Islet of Langerhans (tissue), 1 donor: ENCODE results near the gene HOXA7.

Experiments
- FAIRE-seq: peaks from one replicate; lab custom pipeline; 2011; peaks lifted over from hg19 to GRCh38; lab: Jason Lieb, UNC

Gene HOXA7

GRCh38 chr7:27182285-27182841, 25.9 kb upstream of the HOXA7 start:
- no peak for FAIRE-seq

DNA sequence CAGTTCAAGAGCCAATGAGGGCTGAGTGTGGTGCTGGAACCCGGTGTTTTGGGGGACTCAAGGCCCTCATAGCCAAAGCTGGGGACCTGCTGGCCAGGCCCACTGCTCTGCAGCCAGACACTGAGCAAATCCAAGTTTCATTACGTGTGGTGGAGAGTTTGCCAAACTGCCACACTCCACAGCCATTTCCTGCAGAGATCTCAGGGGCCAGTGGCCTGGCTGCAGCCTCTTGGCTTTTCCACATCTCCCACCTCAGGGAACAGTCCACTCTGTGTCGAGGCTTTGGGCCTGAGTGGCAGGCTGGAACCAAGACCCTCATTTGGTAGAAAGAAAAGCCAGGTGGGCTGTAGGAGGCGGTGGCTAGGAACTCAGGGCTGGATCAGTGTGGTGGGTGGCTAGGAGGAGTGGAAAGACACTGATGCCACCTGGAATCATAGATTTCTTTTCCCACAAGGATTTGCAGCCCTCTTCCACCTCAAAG, 25.4 kb upstream of the HOXA7 start:
- no peak for FAIRE-seq

DNA sequence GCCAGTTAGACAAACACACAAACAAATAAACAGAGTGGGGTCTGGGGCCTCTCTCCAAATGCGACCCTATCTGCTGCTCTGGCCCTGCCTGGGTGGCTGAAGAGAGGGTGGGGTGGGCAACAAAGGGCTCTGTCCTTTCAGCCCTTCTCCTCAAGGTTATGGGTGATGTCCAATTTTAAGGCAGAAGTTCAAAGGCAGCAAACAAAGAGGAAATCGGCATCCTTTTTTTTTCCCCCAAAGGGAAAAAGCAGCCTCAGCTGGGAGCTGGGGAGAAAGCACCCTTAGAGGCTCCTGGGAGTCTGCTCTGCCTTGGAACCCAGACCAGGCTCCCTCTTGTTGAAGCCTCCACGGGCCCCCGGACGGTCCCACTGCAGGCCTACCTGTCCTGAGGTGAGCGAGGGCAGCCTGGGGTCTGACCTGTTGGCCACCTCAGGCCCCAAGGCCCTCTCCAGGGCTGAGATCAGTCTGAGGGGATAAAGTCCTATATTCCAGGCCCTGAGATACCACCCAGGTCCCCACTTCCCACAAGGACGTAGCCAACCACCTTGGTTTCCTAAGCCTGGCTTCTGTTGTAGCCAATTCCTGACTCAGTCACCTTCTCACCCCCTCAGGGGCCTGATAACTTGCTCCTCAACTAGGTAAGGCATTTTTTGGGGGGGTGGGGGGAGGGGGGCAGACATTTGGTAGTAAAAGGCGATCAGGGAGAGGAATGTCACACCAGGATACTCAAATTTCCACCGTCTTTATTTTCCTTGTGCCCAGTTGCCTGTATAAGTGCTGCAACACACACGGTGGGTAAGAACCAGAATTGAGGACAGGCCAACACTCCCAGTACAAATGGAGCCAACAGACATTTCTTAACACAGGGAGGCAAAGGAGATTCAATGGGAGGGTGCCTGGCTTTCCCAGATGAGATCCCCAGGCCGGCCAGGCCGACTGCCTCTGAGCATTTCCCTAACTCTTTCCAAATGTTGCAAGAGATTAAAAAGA, 24.3 kb upstream of the HOXA7 start:
- FAIRE-seq: no peak

DNA sequence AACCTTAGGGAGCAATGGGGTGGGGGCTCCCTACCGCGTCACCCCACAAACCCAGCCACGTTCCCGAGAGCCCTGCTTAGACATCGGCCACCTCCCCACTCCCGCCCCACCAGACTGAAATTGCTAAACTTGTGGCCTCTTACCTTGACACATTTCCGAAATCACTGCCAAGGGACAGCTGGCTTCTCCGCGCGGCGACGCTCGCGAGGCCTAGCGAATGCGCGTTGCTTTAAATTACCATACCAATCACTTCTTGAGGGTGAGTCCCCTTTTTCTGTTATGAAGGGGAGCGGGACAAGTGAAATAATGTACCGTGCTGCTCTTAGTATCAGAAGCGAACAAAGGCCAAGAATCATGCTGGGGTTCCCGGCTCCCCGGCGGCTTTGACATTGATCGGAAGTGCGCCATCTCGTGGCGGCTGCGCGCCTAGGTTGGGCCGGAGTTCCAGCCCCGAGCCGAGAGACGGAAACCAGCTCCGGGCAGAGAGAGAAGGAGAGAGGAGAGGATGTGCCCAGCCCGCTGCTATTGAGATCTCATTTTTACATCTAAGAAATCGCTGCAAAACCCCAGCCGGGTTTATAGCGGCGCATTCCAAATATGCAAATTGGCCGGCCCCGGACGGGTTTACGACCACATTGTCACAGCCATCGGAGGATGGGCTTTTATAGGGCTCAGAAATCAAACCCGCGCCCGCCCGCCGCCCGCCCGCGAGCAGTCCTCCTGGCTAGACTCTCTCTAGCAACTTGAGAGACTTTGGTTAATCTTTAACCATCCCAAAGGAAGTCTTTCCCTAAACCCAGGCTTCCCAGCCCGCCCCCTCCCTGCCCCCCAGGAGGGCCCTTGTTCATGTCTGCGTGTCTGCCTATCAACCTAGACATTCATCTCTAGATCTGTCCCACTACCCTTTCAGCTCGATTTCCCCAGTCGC, 23.3 kb upstream of the HOXA7 start:
- FAIRE-seq: no peak

- no peak for FAIRE-seq
Measured at GRCh38 chr7:27179030-27179429, 22.6 kb upstream of the HOXA7 start.

DNA sequence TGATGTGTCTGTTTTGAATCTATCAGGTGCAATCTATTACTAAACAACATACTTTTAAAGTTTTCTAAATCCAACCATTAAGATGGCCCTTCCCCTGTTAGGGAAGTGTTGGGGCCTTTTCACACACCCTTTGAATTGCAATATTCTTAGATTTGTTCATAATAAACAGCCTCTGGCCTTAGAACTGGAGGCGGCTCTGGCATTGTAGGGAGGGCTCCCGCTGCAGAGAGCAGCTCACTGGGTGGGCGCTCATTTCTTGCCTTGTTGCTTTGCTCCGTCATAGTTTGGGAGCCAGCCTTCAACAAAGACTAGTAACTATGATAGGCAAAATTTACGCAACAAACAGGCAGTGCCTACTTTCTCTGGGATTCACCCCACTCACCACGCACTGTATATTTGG, 21.9 kb upstream of the HOXA7 start:
- FAIRE-seq: no peak

DNA sequence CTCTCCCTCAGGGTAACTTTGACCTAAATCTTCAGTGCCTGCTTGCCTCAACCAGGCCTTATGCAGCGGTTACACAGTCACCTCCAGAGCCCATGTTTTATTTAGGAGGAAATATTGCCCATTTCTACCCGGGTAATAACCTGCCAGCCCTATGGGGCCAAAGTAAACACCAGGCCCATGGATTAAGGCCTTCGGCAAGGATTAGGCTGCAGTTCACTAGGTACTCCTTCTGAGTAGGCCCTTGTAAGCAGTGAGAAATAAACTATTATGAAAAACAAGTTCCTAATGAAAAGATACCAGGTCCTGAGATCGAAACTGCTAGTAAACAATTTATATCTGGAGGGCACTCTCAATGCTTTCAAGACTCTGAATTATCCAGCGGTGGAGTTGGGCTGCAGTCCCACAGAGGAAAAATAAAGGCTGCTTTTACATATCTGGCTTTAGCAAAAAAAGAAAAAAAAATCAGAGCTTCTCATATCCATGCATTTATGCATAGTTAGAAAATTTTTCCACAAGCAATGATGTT, 21.4 kb upstream of the HOXA7 start:
- no peak for FAIRE-seq

GRCh38 chr7:27176962-27177794, 20.7 kb upstream of the HOXA7 start:
- FAIRE-seq: no peak

GRCh38 chr7:27176524-27176845, 20.0 kb upstream of the HOXA7 start:
- no peak for FAIRE-seq

GRCh38 chr7:27175626-27176523, 19.4 kb upstream of the HOXA7 start:
- FAIRE-seq: no peak

DNA sequence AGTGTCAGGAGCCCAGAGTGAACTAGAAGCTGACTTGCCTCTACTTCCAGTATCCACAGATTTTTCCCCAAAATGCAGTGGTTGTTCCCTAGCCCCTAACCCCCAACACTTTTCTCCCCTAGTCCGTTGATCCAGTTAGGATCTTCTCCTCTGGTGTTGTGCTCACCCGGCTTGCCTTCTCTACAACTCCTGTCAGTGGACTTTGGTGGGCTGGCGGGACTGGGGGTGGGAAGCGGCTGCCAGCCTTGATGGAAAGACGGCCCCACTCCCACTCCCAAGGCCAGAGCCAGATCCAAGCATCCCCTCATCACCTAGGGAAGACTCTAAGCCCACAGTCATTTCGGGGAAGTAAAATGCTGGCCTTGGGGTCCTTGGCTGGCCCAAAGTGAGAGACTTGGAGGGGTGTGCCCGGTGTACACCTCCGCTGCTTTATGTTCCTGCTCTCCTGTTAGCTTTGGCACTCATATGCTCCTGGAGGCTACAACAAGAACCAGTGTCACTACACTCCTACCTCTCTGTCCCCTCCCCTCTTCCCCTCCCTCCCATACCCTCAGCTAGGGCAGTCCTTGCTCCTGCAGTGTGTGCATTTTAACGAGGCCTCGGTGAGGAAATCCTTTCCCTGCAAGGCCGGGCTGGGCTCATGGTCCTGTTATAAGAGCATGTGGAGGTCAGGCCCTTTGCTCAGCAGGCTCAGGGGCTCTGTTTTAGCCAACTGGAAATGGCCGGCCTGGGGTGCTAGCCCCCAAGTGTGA, 18.6 kb upstream of the HOXA7 start:
- no peak for FAIRE-seq

- FAIRE-seq: no peak
Measured at GRCh38 chr7:27173956-27174873, 17.7 kb upstream of the HOXA7 start, which contains the start of gene HOXA10. HOXA10 (minus strand) TSS chr7:27174320; CDS start chr7:27174306, 14 bp downstream.

DNA sequence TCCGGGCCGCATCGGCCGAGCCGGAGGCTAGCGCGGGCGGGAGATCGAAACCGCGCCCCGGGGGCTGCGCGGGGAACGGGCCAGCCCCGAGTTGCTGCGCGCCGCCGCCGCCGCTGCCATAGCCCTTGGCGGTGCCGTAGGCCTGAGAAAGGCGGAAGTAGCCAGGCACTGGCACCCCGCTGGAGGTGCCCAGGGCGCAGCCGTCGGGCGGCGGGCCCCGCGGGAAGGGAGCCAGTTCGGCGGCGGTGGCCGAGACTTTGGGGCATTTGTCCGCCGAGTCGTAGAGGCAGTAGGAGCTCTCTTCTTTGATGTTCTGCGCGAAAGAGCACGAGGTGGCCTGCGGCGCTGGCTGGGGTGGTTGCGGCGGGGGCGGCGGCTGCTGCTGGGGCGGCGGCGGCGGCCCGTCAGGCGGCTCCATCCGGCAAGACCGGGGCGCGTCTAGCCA, 17.1 kb upstream of the HOXA7 start:
- no peak for FAIRE-seq

- FAIRE-seq: no peak
Measured at GRCh38 chr7:27172823-27173510, 16.5 kb upstream of the HOXA7 start.

DNA sequence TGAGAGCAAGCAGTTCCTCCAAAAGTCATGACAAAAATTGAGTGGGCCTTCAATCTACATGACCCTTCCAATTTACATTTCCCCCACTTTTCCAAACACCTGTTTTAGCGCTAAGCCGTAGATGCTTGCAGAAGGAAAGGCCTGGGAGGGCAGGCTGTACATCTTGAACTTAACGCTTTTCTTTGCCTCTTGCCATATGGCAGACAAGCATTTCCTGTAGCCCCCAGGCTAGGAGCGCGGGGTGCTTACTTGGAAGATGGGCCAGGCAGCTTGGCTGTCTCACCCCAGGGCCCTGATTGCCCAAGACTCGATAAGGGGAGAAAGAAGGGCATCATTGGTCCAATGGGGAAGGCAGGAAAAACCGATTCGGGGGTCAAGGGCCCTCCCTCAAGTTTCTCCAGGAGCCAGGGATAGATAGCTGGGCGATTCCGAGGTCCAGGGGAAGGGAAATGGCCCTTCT, 15.9 kb upstream of the HOXA7 start:
- FAIRE-seq: no peak

DNA sequence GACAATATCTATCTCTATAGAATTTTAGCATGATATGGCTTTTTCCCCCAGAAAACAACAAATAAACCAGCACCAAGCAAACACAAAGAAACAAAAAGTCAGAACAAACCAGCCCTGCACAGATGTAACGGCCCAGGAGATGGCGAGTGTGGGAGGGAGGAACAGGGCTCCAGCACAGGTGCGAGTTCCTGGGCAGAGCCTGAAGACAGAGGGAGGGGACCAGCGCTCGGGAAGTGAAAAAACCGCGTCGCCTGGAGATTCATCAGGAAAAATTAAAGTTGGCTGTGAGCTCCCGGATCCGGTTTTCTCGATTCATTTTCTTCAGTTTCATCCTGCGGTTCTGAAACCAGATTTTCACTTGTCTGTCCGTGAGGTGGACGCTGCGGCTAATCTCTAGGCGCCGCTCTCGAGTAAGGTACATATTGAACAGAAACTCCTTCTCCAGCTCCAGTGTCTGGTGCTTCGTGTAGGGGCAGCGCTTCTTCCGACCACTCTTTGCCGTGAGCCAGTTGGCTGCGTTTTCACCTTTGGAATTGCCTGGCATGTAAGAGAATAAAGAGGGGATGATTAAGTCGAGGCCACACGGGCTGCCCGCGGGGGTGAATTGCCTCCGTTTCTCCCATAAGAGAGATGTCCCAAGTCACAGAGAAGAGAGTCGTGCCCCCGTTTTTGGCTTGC, 15.3 kb upstream of the HOXA7 start:
- FAIRE-seq: no peak

GRCh38 chr7:27171325-27171636, 14.8 kb upstream of the HOXA7 start:
- FAIRE-seq: no peak
